GM12878 (cell line): ENCODE results near the gene KRT81. TPM values are rescaled to one million over a fixed set of nuclear protein-coding genes. Genes with fewer than 3 reads are reported as not detected.

Experiments used
- ATAC-seq: fragments of 200-7000 bp; cut with Tn5 transposase; 3 replicates; pipeline ENCODE4 v1.9.1; 2020; ENCODE audit warnings: mild to moderate bottlenecking, moderate library complexity
- BruUV-seq: library from RNA; stranded (reverse); fragments of 400-500 nt; replicated peaks from 2 replicates; lab custom pipeline; 2021; lab: Mats Ljungman, UMichigan
- CTCF ChIA-PET: fragments of 300-600 bp; sonication (Branson Sonifier 250); formaldehyde crosslinking; extraction: SDS; loops from one replicate; lab custom pipeline; 2021; ENCODE audit warnings: inconsistent platforms; lab: Yijun Ruan, JAX
- POLR2A ChIA-PET: fragments of 350-600 bp; formaldehyde crosslinking; extraction: SDS; loops from one replicate; lab custom pipeline; 2021; ENCODE audit warnings: inconsistent platforms; lab: Charles Lee
- RAD21 ChIA-PET: fragments of 300-600 bp; sonication (Branson Sonifier 250); formaldehyde crosslinking; loops from one replicate; lab custom pipeline; 2023; ENCODE audit warnings: antibody characterized with exemption; ENCODE audit not compliant: unreplicated experiment; lab: Charles Lee
- SMC1A ChIA-PET: fragments of 300-600 bp; sonication (Branson Sonifier 250); formaldehyde crosslinking; loops from one replicate; lab custom pipeline; 2023; ENCODE audit not compliant: unreplicated experiment, uncharacterized antibody; lab: Charles Lee
- DNase-seq: peaks from one replicate; pipeline ENCODE4 v3.0.0-alpha.2; 2011; ENCODE audit warnings: low read depth, low spot score
- FAIRE-seq: peaks from 3 replicates; lab custom pipeline; 2011; peaks lifted over from hg19 to GRCh38; lab: Jason Lieb, UNC
- H2AFZ ChIP-seq: 2 replicates; pipeline ENCODE4 v1.6.0; 2011; ENCODE audit warnings: low read depth, low read length, control low read depth; ENCODE audit not compliant: control insufficient read depth
- H3K27ac ChIP-seq: 2 replicates; pipeline ENCODE4 v1.5.1; 2011; ENCODE audit warnings: control low read depth; ENCODE audit not compliant: control insufficient read depth, insufficient read depth
- H3K27me3 ChIP-seq, 2 experiments: replicated peaks in 1 of 2; 2 replicates each; pipeline versions ENCODE4 v1.6.0 to v1.6.1; 2011; ENCODE audit warnings: low read length in 1 of 2; ENCODE audit not compliant: control insufficient read depth in 2 of 2, insufficient read depth in 2 of 2
- H3K36me3 ChIP-seq, 2 experiments: 2 replicates each; pipeline ENCODE4 v1.5.1; 2011; ENCODE audit warnings: low read length in 1 of 2; ENCODE audit not compliant: control insufficient read depth in 2 of 2, insufficient read depth in 2 of 2
- H3K4me1 ChIP-seq: 2 replicates; pipeline ENCODE4 v1.6.1; 2011; ENCODE audit warnings: mild to moderate bottlenecking, low read length, moderate library complexity, mixed read lengths; ENCODE audit not compliant: control insufficient read depth, insufficient read depth
- H3K4me2 ChIP-seq: 2 replicates; pipeline ENCODE4 v1.6.0; 2011; ENCODE audit warnings: control low read depth; ENCODE audit not compliant: control insufficient read depth, insufficient read depth
- H3K4me3 ChIP-seq: fragments of 200-600 bp; sonication (generic); 2 replicates; pipeline ENCODE4 v1.5.1; 2016
- H3K79me2 ChIP-seq: 2 replicates; pipeline ENCODE4 v1.6.0; 2011; ENCODE audit warnings: low read length; ENCODE audit not compliant: control insufficient read depth, insufficient read depth
- H3K9ac ChIP-seq: 2 replicates; pipeline ENCODE4 v1.8.0; 2011; ENCODE audit warnings: low read length, control low read depth, mixed read lengths; ENCODE audit not compliant: control insufficient read depth, insufficient read depth
- H3K9me3 ChIP-seq: replicated peaks from 3 replicates; pipeline ENCODE4 v1.5.1; 2011; ENCODE audit warnings: mild to moderate bottlenecking, low read length; ENCODE audit not compliant: control insufficient read depth, insufficient read depth
- H4K20me1 ChIP-seq: 2 replicates; pipeline ENCODE4 v1.6.0; 2011; ENCODE audit not compliant: control insufficient read depth, insufficient read depth
- BCL11A ChIP-seq: IDR thresholded peaks from 2 replicates; pipeline ENCODE4 v1.6.1; 2011; ENCODE audit warnings: low read depth, low read length
- CHD2 ChIP-seq: IDR thresholded peaks from 2 replicates; pipeline ENCODE4 v1.6.1; 2011; ENCODE audit warnings: low read depth, low read length, improper control_type of control experiment, borderline replicate concordance
- EED ChIP-seq: sonication (generic); IDR thresholded peaks from 2 replicates; pipeline ENCODE4 v1.6.1; 2016; ENCODE audit warnings: antibody characterized with exemption, low read depth
- EZH2 ChIP-seq: IDR thresholded peaks from 2 replicates; pipeline ENCODE4 v1.6.1; 2012; ENCODE audit warnings: low read depth, mild to moderate bottlenecking, control low read depth, inconsistent platforms, low read length, borderline replicate concordance; ENCODE audit not compliant: control insufficient read depth
- IRF4 ChIP-seq: IDR thresholded peaks from 2 replicates; pipeline ENCODE4 v1.6.1; 2011; ENCODE audit warnings: low read depth, low read length
- KLF5 ChIP-seq: fragments of 450-650 bp; IDR thresholded peaks from 2 replicates; pipeline ENCODE4 v1.6.1; 2014; ENCODE audit warnings: mild to moderate bottlenecking; ENCODE audit not compliant: partially characterized antibody
- MTA2 ChIP-seq: fragments of 450-650 bp; IDR thresholded peaks from 2 replicates; pipeline ENCODE4 v1.6.1; 2016; ENCODE audit warnings: low read depth, mild to moderate bottlenecking, moderate library complexity
- MTA3 ChIP-seq: IDR thresholded peaks from 2 replicates; pipeline ENCODE4 v1.6.1; 2012; ENCODE audit warnings: low read length, inconsistent platforms, borderline replicate concordance
- NR2F1 ChIP-seq: fragments of 450-650 bp; conservative IDR thresholded peaks from 2 replicates; pipeline ENCODE4 v1.6.1; 2017; ENCODE audit warnings: mild to moderate bottlenecking
- PAX5 ChIP-seq: IDR thresholded peaks from 2 replicates; pipeline ENCODE4 v1.6.1; 2011; ENCODE audit warnings: low read depth, low read length, borderline replicate concordance
- PKNOX1 ChIP-seq: fragments of 450-650 bp; IDR thresholded peaks from 2 replicates; pipeline ENCODE4 v1.6.1; 2016; ENCODE audit warnings: mild to moderate bottlenecking
- RAD21 ChIP-seq: IDR thresholded peaks from 2 replicates; pipeline ENCODE4 v1.6.1; 2011; ENCODE audit warnings: mild to moderate bottlenecking, low read depth, low read length, moderate library complexity; ENCODE audit not compliant: insufficient read depth
- RAD51 ChIP-seq: fragments of 450-650 bp; IDR thresholded peaks from 2 replicates; pipeline ENCODE4 v1.6.1; 2016; ENCODE audit warnings: moderate library complexity, mild to moderate bottlenecking, inconsistent platforms
- SMARCA5 ChIP-seq: fragments of 450-650 bp; IDR thresholded peaks from 2 replicates; pipeline ENCODE4 v1.6.1; 2017; ENCODE audit warnings: mild to moderate bottlenecking
- SREBF1 ChIP-seq: IDR thresholded peaks from 2 replicates; pipeline ENCODE4 v1.6.1; 2012; ENCODE audit warnings: mild to moderate bottlenecking, low read length
- SUZ12 ChIP-seq: fragments of 200-600 bp; sonication (generic); IDR thresholded peaks from one replicate; pipeline ENCODE4 v1.6.1; 2018; ENCODE audit warnings: antibody characterized with exemption, mild to moderate bottlenecking; ENCODE audit not compliant: unreplicated experiment
- ZNF207 ChIP-seq: fragments of 450-650 bp; IDR thresholded peaks from 2 replicates; pipeline ENCODE4 v1.6.1; 2014; ENCODE audit warnings: antibody characterized with exemption, mild to moderate bottlenecking, borderline replicate concordance
- WGBS: methylation state at CpG from one replicate; pipeline ENCODE4 v1.1.6; 2016; ENCODE audit warnings: low lambda C conversion rate; ENCODE audit not compliant: insufficient replicate concordance, insufficient coverage; ENCODE audit errors: missing lambda C conversion rate; 5-methylcytosine and 5-hydroxymethylcytosine counted together
- in situ Hi-C: fragments of 300-500 bp; cut with MboI; formaldehyde crosslinking; loops from 9 replicates; pipeline ENCODE4 v1.14.3; 2018; ENCODE audit warnings: mixed read lengths
- intact Hi-C: fragments of 100-400 bp; cut with micrococcal nuclease; formaldehyde crosslinking; loops from one replicate; pipeline ENCODE4 v1.14.2; 2022; ENCODE audit not compliant: unreplicated experiment
- polyA plus RNA-seq, 11 experiments: library from polyadenylated mRNA; depleted of rRNA in 4 of 11; unstranded in 6 of 11; stranded (reverse) in 5 of 11; fragments of >200 nt; fragmentation: Nextera tagmentation in 4 of 11; fragmentation: Illumina TruSeq in 1 of 11; extraction: Ambion mirVana in 4 of 11; extraction: Trizol in 1 of 11; gene quantifications; 1 replicate in 1 of 11; 2 replicates in 10 of 11; pipeline versions ENCODE4 v1.2.1 to v1.2.3, GENCODE V29; 2011 to 2016; ENCODE audit warnings: inconsistent platforms in 2 of 11, missing spikeins in 2 of 11, low read depth in 1 of 11
- total RNA-seq, 4 experiments: library from RNA; depleted of rRNA in 3 of 4; stranded (reverse); fragments of >200 nt in 3 of 4; fragmentation: Illumina TruSeq in 1 of 4; extraction: Trizol in 1 of 4; gene quantifications; 2 replicates each; pipeline versions ENCODE4 v1.2.1 to v1.2.3, GENCODE V29; 2013 to 2021

Gene KRT81
- total and polyA plus RNA-seq, 10 of the 15 experiments (the other 5 are each of a cell fraction or from before 2014, with no cell fraction given), result 0.05 to 0.15 TPM; not detected in 8

GRCh38 chr12:52238207-52238840 lies 53.0 kb downstream of the KRT81 start:
- Histone ChIP-seq H3K9me3 (no peaks in the 10 kb centered on the region), H3K79me2 (no peaks in the 10 kb centered on the region), H3K4me3 (no peak overlapping the region), H3K27ac (no peak overlapping the region), H3K9ac (no peak overlapping the region), H3K4me2 (no peak overlapping the region), H3K36me3 (no peaks in the 10 kb centered on the region), H4K20me1 (no peaks in the 10 kb centered on the region), H3K4me1 (peaks cover 2% of the 10 kb centered on the region), H2AFZ (no peak overlapping the region), H3K27me3 (peaks cover 0 to 3% of the 10 kb centered on the region in 2 experiments; a peak in 1 of 4 replicates)
- WGBS, result 47% methylated on average over 4 of the region's 4 CpGs
- intact Hi-C loops (no loop called here), in situ Hi-C loops (no loop called here)
- POLR2A ChIA-PET, result no interaction called here
- no peak for ATAC-seq
- CTCF ChIA-PET, result interaction anchor here (0.8 to 4.2 kb wide), 6 partner anchors 13 to 114 kb away, joined by 3 to 26 read pairs (median 5); no protein-coding TSS in a partner anchor
- BruUV-seq, result no TSS peak
- DNase-seq, result no peak
- RAD21 ChIA-PET, result interaction anchor here (0.7 to 1.3 kb wide), 3 partner anchors 13 to 41 kb away, joined by 3 to 4 read pairs (median 3); no protein-coding TSS in a partner anchor
- SMC1A ChIA-PET, result interaction anchor here (0.7 to 1.0 kb wide), 3 partner anchors 25 to 41 kb away, joined by 3 read pairs; no protein-coding TSS in a partner anchor
- TF ChIP-seq EED (no peak), MTA2 (no peak), MTA3 (no peak), NR2F1 (no peak), SREBF1 (no peak), CHD2 (no peak), KLF5 (no peak), ZNF207 (no peak), SMARCA5 (no peak), RAD51 (no peak), PKNOX1 (no peak), EZH2 (no peak), RAD21 (no peak), SUZ12 (no peak), PAX5 (no peak), IRF4 (no peak), BCL11A (no peak)
- TF ChIP-seq, all 136 proteins: peak for 0
- FAIRE-seq, result no peak
